IPS-NIHi11 (cell line): Measurements from ENCODE around the gene ADM2.
A peak's percentile ranks its signal among the peaks of the same experiment; 100 is the strongest.
"Not testable (repeated sequence)": the region's sequence is repeated elsewhere in the genome, so short reads cannot be mapped to it uniquely, and the experiment has no call there.

Experiments
- DNase-seq: peaks from one replicate; pipeline ENCODE4 v3.0.0; 2012; ENCODE audit warnings: mixed read lengths, low spot score

ADM2 gene

GRCh38 chr22:50506611-50507420 lies 25.5 kb downstream of the ADM2 start:
- DNase-seq: peak; percentile 43

GRCh38 chr22:50507421-50507990 lies 26.2 kb downstream of the ADM2 start, which contains the start of gene LMF2:
LMF2 (minus strand) TSS chr22:50507702; CDS start chr22:50507675, 27 bp downstream.
- DNase-seq: peak; percentile 99

- DNase-seq: peak; percentile 100
Measured at GRCh38 chr22:50507991-50508884, 26.9 kb downstream of the ADM2 start, which contains the start of gene NCAPH2. NCAPH2 (plus strand) TSS chr22:50508224; CDS start chr22:50508338, 114 bp downstream.

- no peak for DNase-seq
Measured at GRCh38 chr22:50508897-50509296, 27.6 kb downstream of the ADM2 start.

GRCh38 chr22:50513175-50513574 lies 31.8 kb downstream of the ADM2 start:
- no peak for DNase-seq

GRCh38 chr22:50516068-50516467 lies 34.7 kb downstream of the ADM2 start:
- DNase-seq: no peak

- DNase-seq: no peak
Measured at GRCh38 chr22:50516891-50517290, 35.5 kb downstream of the ADM2 start.

GRCh38 chr22:50517495-50518260 lies 36.3 kb downstream of the ADM2 start:
- no peak for DNase-seq

- no peak for DNase-seq
Measured at GRCh38 chr22:50518606-50519005, 37.3 kb downstream of the ADM2 start.

- DNase-seq: no peak
Measured at GRCh38 chr22:50519151-50519550, 37.8 kb downstream of the ADM2 start.

GRCh38 chr22:50520184-50520583 lies 38.8 kb downstream of the ADM2 start:
- DNase-seq: not testable (repeated sequence)

- no peak for DNase-seq
Measured at GRCh38 chr22:50520826-50521453, 39.6 kb downstream of the ADM2 start.

GRCh38 chr22:50521710-50522109 lies 40.4 kb downstream of the ADM2 start:
- no peak for DNase-seq

GRCh38 chr22:50522208-50522805 lies 41.0 kb downstream of the ADM2 start:
- no peak for DNase-seq

- no peak for DNase-seq
Measured at GRCh38 chr22:50522806-50523438, 41.6 kb downstream of the ADM2 start.

- no peak for DNase-seq
Measured at GRCh38 chr22:50523458-50523805, 42.1 kb downstream of the ADM2 start.

GRCh38 chr22:50523806-50524675 lies 42.7 kb downstream of the ADM2 start:
- DNase-seq: no peak

- no peak for DNase-seq
Measured at GRCh38 chr22:50524676-50525103, 43.3 kb downstream of the ADM2 start.
